Activated CD4-positive, alpha-beta T cell treated with anti-CD3 and anti-CD28 coated beads, Interleukin-2, amount 10 ng/mL, durations not matched to agents 7 days and 5 days (primary cell): ENCODE data around the gene LSM14A. TPM values are rescaled to one million over a fixed set of nuclear protein-coding genes. Genes with fewer than 3 reads are reported as not detected.
"Not testable (repeated sequence)": the region's sequence is repeated elsewhere in the genome, so short reads cannot be mapped to it uniquely, and the experiment has no call there.

Experiments
- CTCF ChIA-PET: fragments of 350-600 bp; sonication (Branson Sonifier 250); formaldehyde crosslinking; loops from one replicate; lab custom pipeline; 2021; ENCODE audit warnings: antibody characterized with exemption; lab: Charles Lee
- POLR2A ChIA-PET: fragments of 350-600 bp; sonication (Branson Sonifier 250); formaldehyde crosslinking; loops from one replicate; lab custom pipeline; 2021; ENCODE audit warnings: antibody characterized with exemption; lab: Charles Lee
- DNase-seq: peaks from one replicate; pipeline ENCODE4 v3.0.0-alpha.2; 2020
- H3K27ac Mint-ChIP-seq: one replicate; pipeline ENCODE4 v1.8.0; 2021; ENCODE audit warnings: mild to moderate bottlenecking, moderate library complexity, mixed read lengths
- H3K27me3 Mint-ChIP-seq: one replicate; pipeline ENCODE4 v1.8.0; 2021; ENCODE audit warnings: mixed read lengths
- H3K36me3 Mint-ChIP-seq: one replicate; pipeline ENCODE4 v1.8.0; 2021; ENCODE audit warnings: low read depth, mixed read lengths
- H3K4me1 Mint-ChIP-seq: one replicate; pipeline ENCODE4 v1.8.0; 2021; ENCODE audit warnings: mixed read lengths
- H3K4me3 Mint-ChIP-seq: one replicate; pipeline ENCODE4 v1.8.0; 2021; ENCODE audit warnings: mild to moderate bottlenecking, moderate library complexity, mixed read lengths
- H3K9me3 Mint-ChIP-seq: one replicate; pipeline ENCODE4 v1.8.0; 2021; ENCODE audit warnings: mixed read lengths
- total RNA-seq, 2 experiments: library from RNA; stranded (reverse); gene quantifications; one replicate each; pipeline ENCODE4 v1.2.3, GENCODE V29; 2021

The LSM14A gene
- total RNA-seq, 2 experiments from 2014 or later = 141 to 146 TPM

DNA sequence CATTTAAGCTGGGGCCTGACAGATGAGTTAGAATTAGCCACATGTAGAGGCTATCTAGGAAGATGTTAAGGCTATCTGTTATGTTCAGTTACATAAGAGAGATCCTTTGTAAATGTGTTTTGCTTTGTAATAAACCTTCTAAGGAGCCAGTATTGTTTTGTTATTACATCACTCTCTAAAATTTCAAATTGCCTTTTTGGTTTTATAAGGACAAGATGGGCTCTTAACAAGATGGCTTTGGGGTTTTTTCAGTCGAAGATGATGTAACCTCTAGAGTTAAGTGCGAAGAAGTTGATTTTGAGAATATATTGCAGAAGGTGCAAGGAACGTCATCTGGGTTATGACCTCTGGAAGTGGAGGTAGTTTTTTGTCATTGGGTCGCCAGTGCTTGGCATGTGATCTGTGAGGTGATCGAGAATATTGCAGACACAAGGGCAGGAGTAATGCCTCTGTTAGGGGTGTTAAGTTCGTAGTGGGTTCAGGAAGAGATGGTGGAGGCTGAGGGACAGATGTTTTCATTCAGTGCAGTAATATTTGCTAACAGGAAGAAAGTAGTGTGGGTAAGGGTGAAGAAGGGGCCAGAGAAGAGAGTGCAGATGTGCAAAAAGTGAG, 12.7 kb downstream of the LSM14A start:
- ChIA-PET CTCF (interaction anchor here (0.7 kb wide), 1 partner anchor 20 kb away, joined by 3 read pairs; no protein-coding TSS in a partner anchor), POLR2A (no interaction called here)
- Mint-ChIP-seq H3K4me1 (peaks cover 64% of the 10 kb centered on the region), H3K4me3 (no peak overlapping the region), H3K27ac (peak overlapping the region; percentile 15), H3K9me3 (no peaks in the 10 kb centered on the region), H3K36me3 (peaks cover 38% of the 10 kb centered on the region), H3K27me3 (no peaks in the 10 kb centered on the region)
- DNase-seq = no peak

DNA sequence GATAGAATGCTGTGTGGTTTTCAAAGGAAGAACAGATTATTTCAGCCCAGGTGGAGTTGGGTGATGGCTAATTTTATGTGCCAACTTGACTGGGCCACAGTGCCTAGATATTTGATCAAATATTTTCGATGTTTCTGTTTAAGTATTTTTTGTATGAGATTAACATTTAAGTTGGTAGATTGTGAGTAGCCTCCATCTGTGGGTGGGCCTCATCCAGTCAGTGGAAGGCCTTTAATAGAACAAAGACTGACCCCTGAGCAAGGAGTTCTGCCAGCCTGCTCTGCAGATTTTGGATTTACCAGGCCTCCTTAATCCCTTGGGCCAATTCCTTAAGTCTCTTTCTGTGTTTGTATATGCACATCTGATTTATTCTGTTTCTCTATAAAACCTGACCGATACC, 13.9 kb downstream of the LSM14A start:
- ChIA-PET CTCF (no interaction called here), POLR2A (interaction anchor here (0.7 kb wide), 1 partner anchor 173 kb away, joined by 4 read pairs; no protein-coding TSS in a partner anchor)
- peaks cover 26% of the 10 kb centered on the region for H3K36me3 Mint-ChIP-seq
- no peak for DNase-seq
- H3K9me3 Mint-ChIP-seq = no peaks in the 10 kb centered on the region
- H3K27me3 Mint-ChIP-seq = no peaks in the 10 kb centered on the region
- H3K4me3 Mint-ChIP-seq = no peak overlapping the region
- no peak overlapping the region for H3K27ac Mint-ChIP-seq
- peaks cover 61% of the 10 kb centered on the region for H3K4me1 Mint-ChIP-seq

DNA sequence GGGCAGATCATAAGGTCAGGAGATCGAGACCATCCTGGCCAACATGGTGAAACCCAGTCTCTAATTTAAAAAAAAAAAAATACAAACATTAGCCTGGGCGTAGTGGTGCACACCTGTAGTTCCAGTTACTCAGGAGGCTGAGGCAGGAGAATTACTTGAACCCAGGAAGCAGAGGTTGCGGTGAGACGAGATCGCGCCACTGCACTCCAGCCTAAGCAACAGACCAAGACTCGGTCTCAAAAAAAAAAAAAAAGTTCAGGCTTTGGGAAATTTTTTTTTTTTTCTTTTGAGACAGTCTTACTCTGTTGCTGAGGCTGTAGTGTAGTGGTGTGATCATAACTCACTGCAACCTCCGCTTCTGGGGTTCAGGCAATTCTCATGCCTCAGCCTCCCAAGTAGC, 14.7 kb downstream of the LSM14A start:
- POLR2A ChIA-PET = no interaction called here
- DNase-seq = no peak
- no peak overlapping the region for H3K27ac Mint-ChIP-seq

DNA sequence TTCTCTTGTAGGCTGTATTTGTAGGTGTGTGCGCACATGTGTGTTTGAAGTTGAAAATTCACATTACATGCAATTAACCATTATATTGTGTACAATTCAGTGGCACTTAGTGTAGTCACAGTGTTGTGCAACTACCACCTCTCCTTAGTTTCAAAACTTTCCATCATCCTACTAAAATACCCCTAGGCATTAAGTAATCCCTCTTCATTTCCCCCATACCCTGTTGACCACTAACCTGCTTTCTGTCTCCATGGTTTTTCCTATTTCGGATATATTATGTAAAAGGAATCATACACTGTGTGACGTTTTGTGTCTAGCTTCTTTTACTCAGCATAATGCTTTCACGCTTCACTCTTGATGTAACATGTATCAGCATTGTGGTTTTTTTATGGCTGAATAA, 16.1 kb downstream of the LSM14A start:
- Mint-ChIP-seq H3K4me3 (no peak overlapping the region), H3K36me3 (peaks cover 15% of the 10 kb centered on the region), H3K9me3 (no peaks in the 10 kb centered on the region), H3K27me3 (no peaks in the 10 kb centered on the region), H3K4me1 (peaks cover 56% of the 10 kb centered on the region), H3K27ac (no peak overlapping the region)
- CTCF ChIA-PET = interaction anchor here (1.0 to 1.4 kb wide), 3 partner anchors 16 to 44 kb away, joined by 3 to 5 read pairs (median 4); no protein-coding TSS in a partner anchor
- POLR2A ChIA-PET = no interaction called here
- DNase-seq = no peak

More for the DNA sequence above, 14.7 kb downstream of the LSM14A start:
- CTCF ChIA-PET = interaction anchor here (0.5 to 1.4 kb wide), 3 partner anchors 17 to 1436 kb away, joined by 3 to 4 read pairs (median 4); no protein-coding TSS in a partner anchor
- H3K27me3 Mint-ChIP-seq = no peaks in the 10 kb centered on the region
- H3K9me3 Mint-ChIP-seq = no peaks in the 10 kb centered on the region
- peaks cover 21% of the 10 kb centered on the region for H3K36me3 Mint-ChIP-seq
- peaks cover 61% of the 10 kb centered on the region for H3K4me1 Mint-ChIP-seq
- no peak overlapping the region for H3K4me3 Mint-ChIP-seq

DNA sequence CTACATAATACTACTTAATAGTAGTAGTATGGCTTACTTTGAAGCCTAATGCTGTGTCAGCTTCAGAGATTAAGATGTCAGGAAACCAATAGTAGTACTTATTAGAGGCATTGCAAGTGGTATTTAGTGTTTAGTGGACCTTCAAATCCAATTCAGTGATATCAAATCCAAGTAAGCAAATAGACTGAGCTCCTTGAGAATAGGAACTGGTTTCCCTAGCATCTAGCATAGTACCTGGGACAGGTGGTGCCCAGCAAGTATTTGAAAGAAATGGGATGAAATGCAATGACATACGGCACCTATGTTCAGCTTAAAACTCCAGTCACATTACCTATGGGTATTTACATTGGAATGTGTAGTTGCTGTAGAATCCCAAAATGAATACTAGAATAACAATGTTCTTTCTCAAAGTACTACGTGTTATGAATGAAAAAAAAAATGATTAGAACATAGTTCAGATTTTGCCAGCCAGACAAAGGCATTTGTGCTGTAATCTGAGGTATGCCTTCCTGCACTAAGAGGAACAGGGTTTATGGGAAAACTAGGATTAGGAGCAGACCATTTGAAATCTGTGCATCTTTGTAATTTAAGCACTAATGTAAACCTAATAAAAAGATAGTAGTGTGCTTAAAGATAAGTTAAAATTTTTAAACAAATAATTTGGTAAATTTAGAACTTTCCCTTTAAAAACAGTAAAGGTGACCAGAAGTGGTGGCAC, 17.1 kb downstream of the LSM14A start:
- Mint-ChIP-seq H3K9me3 (no peaks in the 10 kb centered on the region), H3K4me1 (peaks cover 56% of the 10 kb centered on the region), H3K27me3 (no peaks in the 10 kb centered on the region), H3K4me3 (no peak overlapping the region), H3K27ac (no peak overlapping the region), H3K36me3 (peaks cover 17% of the 10 kb centered on the region)
- ChIA-PET POLR2A (no interaction called here), CTCF (interaction anchor here (0.6 to 1.0 kb wide), 4 partner anchors 18 to 45 kb away, joined by 3 read pairs; no protein-coding TSS in a partner anchor)
- no peak for DNase-seq

DNA sequence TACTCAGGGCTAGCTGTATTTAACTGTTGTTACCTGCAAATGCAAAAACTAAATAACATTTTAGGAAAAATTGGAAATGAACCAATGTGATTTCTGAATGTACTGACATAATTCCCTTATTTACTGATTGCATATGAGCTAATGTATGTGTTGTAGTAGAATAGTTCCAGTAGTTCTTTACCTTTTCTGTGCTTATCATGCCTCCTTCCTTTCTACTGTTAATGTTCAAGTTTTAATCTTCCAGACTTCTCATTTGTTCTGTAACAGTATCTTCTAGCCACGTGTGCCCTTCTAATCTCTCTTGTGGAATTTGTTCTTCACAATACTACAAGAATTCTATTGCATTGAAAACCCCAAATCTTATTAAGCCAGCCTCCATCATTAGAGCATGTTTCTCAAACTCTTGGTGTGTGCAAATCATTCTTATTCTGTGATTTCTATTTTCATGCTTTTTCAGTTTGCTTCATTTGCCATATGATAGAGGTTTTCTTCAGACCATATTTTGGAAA, 17.7 kb downstream of the LSM14A start:
- CTCF ChIA-PET = interaction anchor here (0.6 to 1.0 kb wide), 3 partner anchors 18 to 46 kb away, joined by 3 read pairs; no protein-coding TSS in a partner anchor
- H3K4me1 Mint-ChIP-seq = peaks cover 52% of the 10 kb centered on the region

DNA sequence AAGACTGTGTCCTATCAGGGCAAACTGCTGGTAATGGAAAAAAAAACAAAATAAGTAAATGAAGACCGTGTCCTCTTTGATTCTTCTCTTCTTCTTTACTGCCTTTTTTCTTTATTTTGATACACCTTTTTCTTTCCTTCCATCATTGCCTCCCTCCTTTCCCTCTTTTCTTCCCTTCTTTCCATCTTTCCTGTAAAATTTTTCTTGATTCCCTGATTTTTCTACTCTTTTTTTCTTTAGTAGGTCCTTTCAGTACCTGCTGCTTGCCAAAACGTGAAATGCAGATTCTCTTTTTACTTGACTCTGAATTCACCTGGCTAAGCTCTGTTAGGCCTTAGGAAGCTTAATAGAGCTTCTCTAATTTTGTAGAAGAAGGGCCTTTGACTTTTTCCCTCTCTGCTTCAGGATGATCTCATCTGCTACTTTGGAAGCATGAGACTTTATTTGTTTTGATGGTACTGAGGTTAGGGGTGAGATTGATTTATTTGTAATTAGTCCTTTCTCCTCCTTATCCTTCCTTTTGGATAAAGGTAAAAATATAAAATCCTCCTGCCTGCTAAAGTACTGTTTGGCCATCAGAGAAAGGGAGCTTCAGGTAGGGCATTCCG, 19.2 kb downstream of the LSM14A start:
- Mint-ChIP-seq H3K27ac (no peak overlapping the region), H3K9me3 (no peaks in the 10 kb centered on the region), H3K4me1 (peaks cover 37% of the 10 kb centered on the region), H3K4me3 (no peak overlapping the region), H3K27me3 (no peaks in the 10 kb centered on the region), H3K36me3 (peaks cover 19% of the 10 kb centered on the region)
- no peak for DNase-seq
- ChIA-PET CTCF (interaction anchor here (0.6 to 1.2 kb wide), 3 partner anchors 13 to 92 kb away, joined by 3 read pairs; no protein-coding TSS in a partner anchor), POLR2A (interaction anchor here (0.7 kb wide), 1 partner anchor 61 kb away, joined by 3 read pairs; no protein-coding TSS in a partner anchor)

More for the DNA sequence above, 17.7 kb downstream of the LSM14A start:
- Mint-ChIP-seq H3K36me3 (peaks cover 19% of the 10 kb centered on the region), H3K4me3 (no peak overlapping the region), H3K27me3 (no peaks in the 10 kb centered on the region), H3K27ac (no peak overlapping the region), H3K9me3 (no peaks in the 10 kb centered on the region)
- POLR2A ChIA-PET = no interaction called here
- no peak for DNase-seq

DNA sequence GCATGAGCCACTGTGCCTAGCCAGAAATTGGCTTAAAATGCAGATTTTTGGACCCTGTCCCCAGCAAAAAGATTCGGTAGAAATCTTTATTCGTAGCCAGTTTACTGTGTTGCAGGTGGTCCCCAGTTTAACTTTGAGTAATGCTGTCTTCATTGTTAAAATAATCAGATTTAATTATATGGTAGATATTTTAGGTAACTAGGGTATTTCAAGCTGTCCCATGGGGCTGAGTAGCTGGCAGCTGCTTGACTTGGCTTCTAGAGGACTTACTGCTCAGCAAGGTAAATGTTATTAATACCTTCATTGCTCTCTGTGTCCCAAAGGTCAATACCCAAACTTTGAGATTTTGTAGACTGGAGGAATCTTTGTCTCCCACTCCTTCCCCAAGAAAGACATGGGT, 21.1 kb downstream of the LSM14A start:
- DNase-seq = no peak
- peaks cover 26% of the 10 kb centered on the region for H3K4me1 Mint-ChIP-seq
- H3K36me3 Mint-ChIP-seq = peaks cover 20% of the 10 kb centered on the region
- no peaks in the 10 kb centered on the region for H3K27me3 Mint-ChIP-seq
- ChIA-PET POLR2A (no interaction called here), CTCF (interaction anchor here (0.6 to 1.3 kb wide), 2 partner anchors 74 to 85 kb away, joined by 3 to 4 read pairs; no protein-coding TSS in a partner anchor)
- no peak overlapping the region for H3K4me3 Mint-ChIP-seq
- H3K9me3 Mint-ChIP-seq = no peaks in the 10 kb centered on the region
- H3K27ac Mint-ChIP-seq = no peak overlapping the region

DNA sequence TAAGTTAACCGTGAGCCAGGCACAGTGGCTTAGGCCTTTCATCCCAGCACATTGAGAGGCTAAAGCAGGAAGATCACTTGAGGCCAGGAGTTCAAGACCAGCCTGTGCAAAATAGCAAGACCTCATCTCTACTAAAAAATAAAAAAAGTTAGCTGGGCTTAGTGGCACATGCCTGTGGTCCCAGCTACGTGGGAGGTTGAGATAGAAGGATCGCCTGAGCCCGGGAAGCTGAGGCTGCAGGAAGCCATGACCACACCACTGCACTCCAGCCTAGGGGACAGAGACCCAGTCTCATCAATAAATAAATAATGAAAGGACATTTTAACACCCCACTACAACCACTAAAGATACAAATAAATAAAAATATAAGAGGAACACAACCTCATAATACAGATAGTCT, 21.6 kb downstream of the LSM14A start:
- H3K27me3 Mint-ChIP-seq = no peaks in the 10 kb centered on the region
- POLR2A ChIA-PET = no interaction called here
- H3K36me3 Mint-ChIP-seq = peaks cover 18% of the 10 kb centered on the region
- no peak overlapping the region for H3K27ac Mint-ChIP-seq
- H3K9me3 Mint-ChIP-seq = no peaks in the 10 kb centered on the region
- peaks cover 24% of the 10 kb centered on the region for H3K4me1 Mint-ChIP-seq
- H3K4me3 Mint-ChIP-seq = no peak overlapping the region
- DNase-seq = no peak
- CTCF ChIA-PET = interaction anchor here (1.3 to 1.7 kb wide), 2 partner anchors 16 to 74 kb away, joined by 3 to 5 read pairs; no protein-coding TSS in a partner anchor

DNA sequence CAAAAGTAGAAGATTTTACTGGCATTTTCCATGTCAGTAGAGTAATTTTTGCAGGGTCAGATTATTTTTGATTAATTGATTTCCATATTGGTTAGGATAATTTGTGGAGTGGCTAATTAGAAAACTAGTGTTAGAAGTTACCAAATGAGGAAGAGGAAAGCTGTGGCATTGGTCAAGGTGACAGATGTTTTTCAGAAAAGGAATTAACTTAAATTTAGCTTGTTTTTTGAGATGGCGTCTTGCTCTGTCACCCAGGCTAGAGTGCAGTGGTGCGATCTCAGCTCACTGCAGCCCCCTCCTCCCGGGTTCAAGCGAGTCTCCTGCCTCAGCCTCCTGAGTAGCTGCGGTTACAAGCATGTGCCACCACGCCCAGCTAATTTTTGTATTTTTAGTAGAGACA, 28.8 kb downstream of the LSM14A start:
- Mint-ChIP-seq H3K4me1 (peaks cover 8% of the 10 kb centered on the region), H3K27me3 (no peaks in the 10 kb centered on the region), H3K27ac (no peak overlapping the region), H3K9me3 (no peaks in the 10 kb centered on the region), H3K36me3 (peaks cover 42% of the 10 kb centered on the region), H3K4me3 (no peak overlapping the region)
- DNase-seq = no peak
- ChIA-PET POLR2A (no interaction called here), CTCF (no interaction called here)

DNA sequence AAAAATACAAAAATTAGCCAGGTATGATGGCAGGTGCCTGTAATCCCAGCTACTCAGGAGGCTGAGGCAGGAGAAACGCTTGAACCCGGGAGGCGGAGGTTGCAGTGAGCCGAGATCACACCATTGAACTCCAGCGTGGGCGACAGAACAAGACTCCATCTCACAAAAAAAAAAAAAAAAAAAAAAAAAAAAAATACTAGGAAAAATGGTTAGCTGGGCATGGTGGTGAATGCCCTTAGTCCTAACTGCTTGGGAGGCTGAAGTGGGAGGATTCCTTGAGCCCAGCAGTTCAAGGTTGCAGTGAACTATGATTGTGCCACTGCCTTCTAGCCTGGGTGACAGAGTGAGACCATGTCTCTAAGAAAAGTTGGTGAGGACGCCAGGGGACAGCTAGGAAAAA, 33.0 kb downstream of the LSM14A start:
- H3K4me3 Mint-ChIP-seq, H3K27me3 Mint-ChIP-seq, DNase-seq, H3K4me1 Mint-ChIP-seq, H3K27ac Mint-ChIP-seq, H3K9me3 Mint-ChIP-seq: not testable (repeated sequence)
- ChIA-PET CTCF (interaction anchor here (0.7 to 1.3 kb wide), 2 partner anchors 14 to 20 kb away, joined by 3 read pairs; no protein-coding TSS in a partner anchor), POLR2A (interaction anchor here (0.7 kb wide), 1 partner anchor 33 kb away, joined by 3 read pairs; the partner anchor contains the start of gene LSM14A)
- peaks cover 29% of the 10 kb centered on the region for H3K36me3 Mint-ChIP-seq

DNA sequence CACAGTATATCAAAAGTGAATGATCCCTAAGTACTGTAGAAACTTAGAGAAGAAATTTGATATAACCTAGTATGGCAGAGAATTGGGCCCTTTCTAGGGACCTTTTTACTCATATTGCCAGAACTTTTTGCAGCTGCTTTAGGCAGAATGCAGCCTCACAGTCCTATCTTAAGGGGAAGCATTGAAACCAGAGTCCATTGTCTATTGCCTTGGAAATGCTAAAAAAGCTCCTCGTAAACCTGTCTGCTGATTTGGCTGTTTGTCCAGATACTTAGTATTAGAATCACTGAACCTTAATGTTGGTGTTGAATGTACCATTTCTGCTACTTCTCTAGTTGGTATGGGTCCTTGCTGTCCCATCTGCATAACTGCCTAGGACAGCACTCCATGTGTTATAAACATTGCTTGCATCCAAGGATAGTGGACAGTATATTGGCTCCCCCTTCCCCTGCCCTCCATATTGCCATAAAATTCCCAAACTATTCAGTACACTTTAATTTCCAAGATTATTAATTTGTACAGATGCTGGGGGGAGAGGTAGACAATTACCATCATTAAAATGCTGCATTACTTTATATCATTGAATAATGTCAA, 36.1 kb downstream of the LSM14A start:
- H3K27ac Mint-ChIP-seq = no peak overlapping the region
- H3K36me3 Mint-ChIP-seq = peaks cover 33% of the 10 kb centered on the region
- H3K9me3 Mint-ChIP-seq = no peaks in the 10 kb centered on the region
- peaks cover 2% of the 10 kb centered on the region for H3K4me1 Mint-ChIP-seq
- POLR2A ChIA-PET = no interaction called here
- CTCF ChIA-PET = no interaction called here
- no peaks in the 10 kb centered on the region for H3K27me3 Mint-ChIP-seq
- no peak overlapping the region for H3K4me3 Mint-ChIP-seq
- DNase-seq = no peak
